Measurements from ENCODE around the gene DCUN1D5. TPM values are rescaled to one million over a fixed set of nuclear protein-coding genes. Genes with fewer than 3 reads are reported as not detected.

The DCUN1D5 gene
- total and polyA plus RNA-seq, 2 of the 13 experiments (the other 11 are each of a cell fraction or from before 2014, with no cell fraction given), result 32.9 to 46.7 TPM

DNA sequence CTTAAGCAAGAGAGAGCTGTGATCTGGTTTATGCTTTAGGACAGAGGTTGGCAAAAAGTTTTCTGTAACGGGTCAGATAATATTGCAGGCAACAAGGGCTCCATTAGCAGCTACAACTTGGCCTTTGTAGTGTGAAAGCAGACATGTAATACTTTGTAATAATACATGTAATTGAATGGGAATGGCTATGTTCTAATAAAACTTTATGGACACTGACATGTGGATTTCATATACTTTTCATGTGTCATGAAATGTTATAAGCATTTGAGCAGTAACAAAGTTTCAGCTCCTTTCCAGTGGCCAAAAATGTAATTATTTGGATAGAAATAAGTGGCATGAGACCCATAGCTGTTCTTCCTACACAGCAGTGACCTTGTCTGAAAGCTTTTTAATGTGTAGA lies 20.4 kb upstream of the DCUN1D5 start:
- no TSS peak for BruUV-seq (replicated peaks)
- H3K9me3 ChIP-seq (ENCODE audit: low read length), result no peaks in the 10 kb centered on the region
- DNase-seq (ENCODE audit: low spot score) (no peak), FAIRE-seq (no peak), ATAC-seq (no peak)
- POLR2A ChIA-PET, result interaction anchor here (1.0 kb wide), 1 partner anchor 20 kb away, joined by 3 read pairs; no protein-coding TSS in a partner anchor
- H3K4me1 ChIP-seq (ENCODE audit: insufficient read depth, low read length), result peaks cover 16% of the 10 kb centered on the region
- no peak overlapping the region for H3K4me3 ChIP-seq (replicated peaks in 1 of 3; ENCODE audit: insufficient read depth in 1 of 3, low read depth in 2 of 3, low read length in 3 of 3)
- CTCF ChIA-PET (ENCODE audit: low intra/inter-chr PET ratio, low total read pairs), result no interaction called here
- intact Hi-C loops (cut with micrococcal nuclease; ENCODE audit: unreplicated experiment), result no loop called here
- no peak overlapping the region for H3K27ac ChIP-seq (ENCODE audit: extremely low read length, insufficient read depth, low read length)
- H3K36me3 ChIP-seq (replicated peaks in 1 of 2; ENCODE audit: control insufficient read depth in 1 of 2, insufficient read depth in 2 of 2, low read length in 2 of 2), result no peaks in the 10 kb centered on the region
- WGBS (ENCODE audit: low lambda C conversion rate), result 0% methylated on average over 1 of the region's 1 CpG
- no peaks in the 10 kb centered on the region for H3K79me2 ChIP-seq (ENCODE audit: insufficient read depth, low read length)
- no peak overlapping the region for H3K4me2 ChIP-seq (ENCODE audit: low read depth, low read length)
- no peaks in the 10 kb centered on the region; a peak in 2 of 5 replicates for H3K27me3 ChIP-seq (ENCODE audit: control insufficient read depth in 1 of 2, insufficient read depth in 2 of 2, low read length in 2 of 2)
- no peaks in the 10 kb centered on the region for H4K20me1 ChIP-seq (ENCODE audit: insufficient read depth, low read length)
- no peak overlapping the region for H3K9ac ChIP-seq (ENCODE audit: insufficient read depth, low read depth, low read length)
- H2AFZ ChIP-seq (ENCODE audit: low read length), result no peak overlapping the region
- in situ Hi-C loops (cut with HindIII; ENCODE audit: extremely low pct_ligation_motif_present, low pct_unique_long_range_greater_than_20kb), result no loop called here
- TF ChIP-seq ZNF766 (CRISPR knock-in tag; IDR thresholded peaks at IDR 0.05; ENCODE audit: borderline replicate concordance) (no peak), ZNF530 (CRISPR knock-in tag; IDR thresholded peaks at IDR 0.05; ENCODE audit: low read depth) (no peak), TEF (CRISPR knock-in tag; IDR thresholded peaks at IDR 0.05) (no peak), GTF2F1 (IDR thresholded peaks at IDR 0.05; ENCODE audit: low read length) (no peak), ZBTB10 (CRISPR knock-in tag; IDR thresholded peaks at IDR 0.05; ENCODE audit: borderline replicate concordance) (no peak), ZNF724P (CRISPR knock-in tag; IDR thresholded peaks at IDR 0.05; ENCODE audit: borderline replicate concordance) (no peak), KDM5A (IDR thresholded peaks at IDR 0.05; ENCODE audit: borderline replicate concordance, low read length) (no peak), MIER2 (CRISPR knock-in tag; IDR thresholded peaks at IDR 0.05) (no peak), ESRRA (CRISPR knock-in tag; IDR thresholded peaks at IDR 0.05; ENCODE audit: low read depth) (no peak), ATF6 (CRISPR knock-in tag; conservative IDR thresholded peaks at IDR 0.05) (no peak), ZFP36L1 (CRISPR knock-in tag; IDR thresholded peaks at IDR 0.05) (no peak), ZNF232 (CRISPR knock-in tag; IDR thresholded peaks at IDR 0.05; ENCODE audit: borderline replicate concordance) (no peak), NFYC (CRISPR knock-in tag; IDR thresholded peaks at IDR 0.05) (no peak), ZNF337 (CRISPR knock-in tag; IDR thresholded peaks at IDR 0.05; ENCODE audit: borderline replicate concordance, low read depth) (no peak)
- TF ChIP-seq, protein P1, sequence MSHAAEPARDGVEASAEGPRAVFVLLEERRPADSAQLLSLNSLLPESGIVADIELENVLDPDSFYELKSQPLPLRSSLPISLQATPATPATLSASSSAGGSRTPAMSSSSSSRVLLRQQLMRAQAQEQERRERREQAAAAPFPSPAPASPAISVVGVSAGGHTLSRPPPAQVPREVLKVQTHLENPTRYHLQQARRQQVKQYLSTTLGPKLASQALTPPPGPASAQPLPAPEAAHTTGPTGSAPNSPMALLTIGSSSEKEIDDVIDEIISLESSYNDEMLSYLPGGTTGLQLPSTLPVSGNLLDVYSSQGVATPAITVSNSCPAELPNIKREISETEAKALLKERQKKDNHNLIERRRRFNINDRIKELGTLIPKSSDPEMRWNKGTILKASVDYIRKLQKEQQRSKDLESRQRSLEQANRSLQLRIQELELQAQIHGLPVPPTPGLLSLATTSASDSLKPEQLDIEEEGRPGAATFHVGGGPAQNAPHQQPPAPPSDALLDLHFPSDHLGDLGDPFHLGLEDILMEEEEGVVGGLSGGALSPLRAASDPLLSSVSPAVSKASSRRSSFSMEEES (CRISPR knock-in tag; IDR thresholded peaks at IDR 0.05), result no peak
- TF ChIP-seq, protein P2, sequence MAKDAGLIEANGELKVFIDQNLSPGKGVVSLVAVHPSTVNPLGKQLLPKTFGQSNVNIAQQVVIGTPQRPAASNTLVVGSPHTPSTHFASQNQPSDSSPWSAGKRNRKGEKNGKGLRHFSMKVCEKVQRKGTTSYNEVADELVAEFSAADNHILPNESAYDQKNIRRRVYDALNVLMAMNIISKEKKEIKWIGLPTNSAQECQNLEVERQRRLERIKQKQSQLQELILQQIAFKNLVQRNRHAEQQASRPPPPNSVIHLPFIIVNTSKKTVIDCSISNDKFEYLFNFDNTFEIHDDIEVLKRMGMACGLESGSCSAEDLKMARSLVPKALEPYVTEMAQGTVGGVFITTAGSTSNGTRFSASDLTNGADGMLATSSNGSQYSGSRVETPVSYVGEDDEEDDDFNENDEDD (CRISPR knock-in tag; IDR thresholded peaks at IDR 0.05; ENCODE audit: borderline replicate concordance), result no peak
